GM23248 (cell line): ENCODE results near the gene DNAH8. TPM values are rescaled to one million over a fixed set of nuclear protein-coding genes. Genes with fewer than 3 reads are reported as not detected.

Experiments used
- DNase-seq: peaks from one replicate; pipeline ENCODE4 v3.0.0-alpha.2; 2015
- H2AFZ ChIP-seq: fragments of 200-600 bp; sonication (generic); 2 replicates; pipeline ENCODE4 v1.6.1; 2016; ENCODE audit warnings: antibody characterized with exemption
- H3F3A ChIP-seq: fragments of 200-600 bp; sonication (generic); 2 replicates; pipeline ENCODE4 v1.6.1; 2016; ENCODE audit warnings: mild to moderate bottlenecking, antibody characterized with exemption, mixed run types; ENCODE audit not compliant: insufficient read depth
- H3K27ac ChIP-seq: fragments of 200-600 bp; sonication (generic); 2 replicates; pipeline ENCODE4 v1.5.1; 2016; ENCODE audit warnings: mild to moderate bottlenecking
- H3K27me3 ChIP-seq: fragments of 200-600 bp; sonication (generic); replicated peaks from 2 replicates; pipeline ENCODE4 v1.6.1; 2016; ENCODE audit warnings: mild to moderate bottlenecking; ENCODE audit not compliant: insufficient read depth
- H3K36me3 ChIP-seq: fragments of 200-600 bp; sonication (generic); 2 replicates; pipeline ENCODE4 v1.6.1; 2016; ENCODE audit warnings: low read depth, mild to moderate bottlenecking
- H3K4me1 ChIP-seq: fragments of 200-600 bp; sonication (generic); 2 replicates; pipeline ENCODE4 v1.6.1; 2016; ENCODE audit warnings: mild to moderate bottlenecking; ENCODE audit not compliant: insufficient read depth
- H3K4me2 ChIP-seq: fragments of 200-600 bp; sonication (generic); one replicate; pipeline ENCODE4 v1.6.1; 2016; ENCODE audit warnings: mild to moderate bottlenecking; ENCODE audit not compliant: unreplicated experiment
- H3K4me3 ChIP-seq: fragments of 200-600 bp; sonication (generic); 2 replicates; pipeline ENCODE4 v1.5.1; 2016; ENCODE audit warnings: mild to moderate bottlenecking
- H3K79me2 ChIP-seq: fragments of 200-600 bp; sonication (generic); 2 replicates; pipeline ENCODE4 v1.6.1; 2016; ENCODE audit warnings: mild to moderate bottlenecking; ENCODE audit not compliant: insufficient read depth
- H3K9ac ChIP-seq: fragments of 200-600 bp; sonication (generic); 2 replicates; pipeline ENCODE4 v1.6.1; 2016; ENCODE audit warnings: mild to moderate bottlenecking
- H3K9me2 ChIP-seq: fragments of 200-600 bp; sonication (generic); 2 replicates; pipeline ENCODE4 v1.6.1; 2016; ENCODE audit warnings: mixed run types, mild to moderate bottlenecking, moderate library complexity; ENCODE audit not compliant: insufficient read depth
- H3K9me3 ChIP-seq: fragments of 200-600 bp; sonication (generic); one replicate; pipeline ENCODE4 v1.6.1; 2017; ENCODE audit warnings: low read depth
- H4K20me1 ChIP-seq: fragments of 200-600 bp; sonication (generic); 2 replicates; pipeline ENCODE4 v1.6.0; 2016; ENCODE audit not compliant: insufficient read depth
- EZH2 ChIP-seq: fragments of 200-600 bp; sonication (generic); IDR thresholded peaks from 2 replicates; pipeline ENCODE4 v1.6.1; 2018; ENCODE audit warnings: antibody characterized with exemption, mild to moderate bottlenecking; ENCODE audit not compliant: insufficient read depth, poor library complexity, severe bottlenecking
- EZH2phosphoT487 ChIP-seq: fragments of 200-600 bp; sonication (generic); IDR thresholded peaks from 2 replicates; pipeline ENCODE4 v1.6.1; 2018; ENCODE audit warnings: antibody characterized with exemption, moderate library complexity, mild to moderate bottlenecking, low read depth; ENCODE audit not compliant: insufficient read depth
- WGBS, 2 experiments: methylation state at CpG; one replicate each; pipeline ENCODE4 v1.1.6; 2015 to 2017; ENCODE audit warnings: low lambda C conversion rate in 2 of 2, low coverage in 1 of 2; ENCODE audit errors: missing lambda C conversion rate in 2 of 2; 5-methylcytosine and 5-hydroxymethylcytosine counted together
- in situ Hi-C: fragments of 300-500 bp; cut with MboI; formaldehyde crosslinking; loops from 2 replicates; pipeline ENCODE4 v1.15.0; 2020
- polyA plus RNA-seq: library from polyadenylated mRNA; unstranded; fragments of >200 nt; fragmentation: Nextera tagmentation; extraction: Ambion mirVana; gene quantifications from 2 replicates; pipeline ENCODE4 v1.2.1, GENCODE V29; 2016
- total RNA-seq: library from RNA; depleted of rRNA; stranded (reverse); fragments of >200 nt; shearing (Covaris generic); gene quantifications from 2 replicates; pipeline ENCODE4 v1.2.3, GENCODE V29; 2014

Gene DNAH8
- total and polyA plus RNA-seq, 2 experiments from 2014 or later: not detected

DNA sequence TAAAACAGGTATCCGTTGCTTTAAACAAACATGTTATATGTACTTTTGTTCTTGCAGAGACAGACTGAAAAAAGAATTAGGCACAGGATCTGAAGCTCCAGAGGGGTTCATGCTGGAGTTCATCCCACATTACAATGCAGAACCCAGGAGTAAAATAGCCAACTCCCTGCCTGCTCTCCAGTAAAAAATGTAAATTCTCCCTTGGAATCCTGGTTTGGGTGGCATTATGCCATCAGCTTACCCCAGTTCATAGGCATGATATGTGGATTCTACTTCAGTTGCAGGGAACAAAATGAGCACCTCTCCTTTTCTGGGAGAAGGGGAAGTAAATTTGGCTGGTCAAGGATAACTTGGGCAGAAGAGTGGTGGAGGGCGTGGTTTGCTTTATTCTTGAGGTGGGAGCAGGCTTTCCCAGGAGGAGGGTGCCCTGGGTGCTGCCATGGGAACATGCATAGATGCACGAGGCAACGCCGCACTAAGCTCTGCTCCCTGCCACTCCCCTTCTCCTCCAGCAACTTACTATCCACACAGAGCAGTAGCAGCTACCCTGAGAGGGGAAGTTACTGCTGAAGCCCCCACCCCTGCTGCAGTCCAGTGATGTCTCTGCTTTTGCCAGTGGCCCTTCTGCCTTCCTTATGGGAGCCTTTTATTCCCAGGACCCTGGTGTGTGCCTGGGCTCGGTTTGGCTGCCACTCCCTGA, 261.8 kb downstream of the DNAH8 start:
- no peak overlapping the region for H2AFZ ChIP-seq
- in situ Hi-C loops: no loop called here
- no peak for DNase-seq

GRCh38 chr6:38978139-38978704, 263.1 kb downstream of the DNAH8 start:
- no peaks in the 10 kb centered on the region for H3K36me3 ChIP-seq
- no peaks in the 10 kb centered on the region for H3K9me3 ChIP-seq
- no peaks in the 10 kb centered on the region for H3K9me2 ChIP-seq
- H3K4me1 ChIP-seq: no peaks in the 10 kb centered on the region
- H3F3A ChIP-seq: no peaks in the 10 kb centered on the region
- no peak for TF ChIP-seq EZH2
- no peak for TF ChIP-seq EZH2phosphoT487
- peaks cover 8% of the 10 kb centered on the region for H3K27me3 ChIP-seq
- no peak overlapping the region for H3K4me2 ChIP-seq
- H4K20me1 ChIP-seq: no peaks in the 10 kb centered on the region
- H3K9ac ChIP-seq: no peak overlapping the region
- 28 to 32% methylated on average over 3 of the region's 3 CpGs for WGBS, 2 experiments
- DNase-seq: no peak
- no peak overlapping the region for H3K4me3 ChIP-seq
- in situ Hi-C loops: no loop called here
- H3K27ac ChIP-seq: no peak overlapping the region
- H2AFZ ChIP-seq: no peak overlapping the region
- no peaks in the 10 kb centered on the region for H3K79me2 ChIP-seq

More for the DNA sequence above, 261.8 kb downstream of the DNAH8 start:
- TF ChIP-seq EZH2: no peak
- Histone ChIP-seq H3K4me2 (no peak overlapping the region), H3F3A (no peaks in the 10 kb centered on the region), H3K27me3 (peaks cover 8% of the 10 kb centered on the region), H3K79me2 (no peaks in the 10 kb centered on the region), H4K20me1 (no peaks in the 10 kb centered on the region), H3K4me3 (no peak overlapping the region), H3K9me2 (no peaks in the 10 kb centered on the region), H3K9me3 (no peaks in the 10 kb centered on the region), H3K27ac (no peak overlapping the region), H3K4me1 (no peaks in the 10 kb centered on the region), H3K9ac (no peak overlapping the region), H3K36me3 (no peaks in the 10 kb centered on the region)
- 9 to 17% methylated on average over 6 of the region's 6 CpGs for WGBS, 2 experiments

DNA sequence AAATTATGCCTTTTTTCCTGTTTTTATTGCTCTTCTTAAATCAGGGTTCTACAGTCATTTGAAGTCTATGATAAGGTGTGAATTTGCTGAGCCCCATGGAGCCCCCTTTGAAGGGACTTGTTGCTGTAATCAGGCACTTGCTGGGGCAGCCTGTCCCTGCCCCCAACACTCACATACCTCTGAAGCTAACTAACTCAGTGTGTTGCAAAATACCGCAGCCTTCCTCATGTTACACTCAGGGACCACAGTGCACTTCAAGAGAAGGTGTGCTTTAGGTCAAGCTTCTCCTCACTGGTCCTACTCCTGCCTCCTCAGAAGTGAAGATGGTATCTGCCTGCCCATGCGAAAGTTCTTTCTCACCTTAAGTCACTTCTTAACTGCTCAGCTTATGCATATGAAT, 267.4 kb downstream of the DNAH8 start:
- no peak overlapping the region for H2AFZ ChIP-seq
- no peaks in the 10 kb centered on the region for H3K9me3 ChIP-seq
- no peak overlapping the region for H3K27ac ChIP-seq
- in situ Hi-C loops: no loop called here
- H3F3A ChIP-seq: no peaks in the 10 kb centered on the region
- H3K36me3 ChIP-seq: no peaks in the 10 kb centered on the region
- WGBS, 2 experiments: 30% methylated on average over 2 of the region's 2 CpGs
- no peak for DNase-seq
- H3K27me3 ChIP-seq: peaks cover 8% of the 10 kb centered on the region
- no peak overlapping the region for H3K4me3 ChIP-seq
- no peaks in the 10 kb centered on the region for H3K9me2 ChIP-seq
- no peaks in the 10 kb centered on the region for H3K79me2 ChIP-seq
- no peaks in the 10 kb centered on the region for H3K4me1 ChIP-seq
- no peak overlapping the region for H3K9ac ChIP-seq
- TF ChIP-seq EZH2phosphoT487 (no peak), EZH2 (no peak)
- H4K20me1 ChIP-seq: no peaks in the 10 kb centered on the region
- no peak overlapping the region for H3K4me2 ChIP-seq

- H3K9me3 ChIP-seq: no peaks in the 10 kb centered on the region
- H3K27me3 ChIP-seq: peaks cover 12% of the 10 kb centered on the region; the same call in 1 of the 2 replicates
- in situ Hi-C loops: no loop called here
- H3K4me1 ChIP-seq: no peaks in the 10 kb centered on the region
- H2AFZ ChIP-seq: no peak overlapping the region
- H3K79me2 ChIP-seq: no peaks in the 10 kb centered on the region
- H4K20me1 ChIP-seq: no peaks in the 10 kb centered on the region
- no peak overlapping the region for H3K4me3 ChIP-seq
- 49 to 52% methylated on average over 3 of the region's 3 CpGs for WGBS, 2 experiments
- no peak overlapping the region for H3K4me2 ChIP-seq
- H3K9me2 ChIP-seq: no peaks in the 10 kb centered on the region
- no peak overlapping the region for H3K9ac ChIP-seq
- no peak for DNase-seq
- TF ChIP-seq EZH2 (no peak), EZH2phosphoT487 (no peak)
- no peak overlapping the region for H3K27ac ChIP-seq
- H3K36me3 ChIP-seq: no peaks in the 10 kb centered on the region
- no peaks in the 10 kb centered on the region for H3F3A ChIP-seq
Observed at GRCh38 chr6:38984723-38985122, 269.6 kb downstream of the DNAH8 start.
